ENCODE results near the gene NUDCD2. TPM values are rescaled to one million over a fixed set of nuclear protein-coding genes. Genes with fewer than 3 reads are reported as not detected.
"Not testable (repeated sequence)": the region's sequence is repeated elsewhere in the genome, so short reads cannot be mapped to it uniquely, and the experiment has no call there.

Gene NUDCD2
- total RNA-seq, 1 donor from 2014 or later = 17.9 TPM

- no peak for DNase-seq (ENCODE audit: low spot score)
- ATAC-seq = peak; percentile 86
These were observed 13.8 kb upstream of the NUDCD2 start for GRCh38 chr5:163473635-163474243.

- ATAC-seq (no peak), DNase-seq (ENCODE audit: low spot score) (no peak)
These were observed 7.8 kb upstream of the NUDCD2 start for GRCh38 chr5:163467682-163468081.

GRCh38 chr5:163463063-163463435, 3.1 kb upstream of the NUDCD2 start:
- DNase-seq (ENCODE audit: low spot score) (no peak), ATAC-seq (no peak)

GRCh38 chr5:163460562-163461171, 765 bp upstream of the NUDCD2 start, which contains the start of gene HMMR:
TSS of gene HMMR (plus strand) at chr5:163460632. CDS start at chr5:163460693, 61 bp downstream.
- no peak for DNase-seq (ENCODE audit: low spot score)
- no peak for ATAC-seq

- ATAC-seq = peak; percentile 24
- no peak for DNase-seq (ENCODE audit: low spot score)
These were observed 462 bp downstream of the NUDCD2 start for GRCh38 chr5:163459462-163459818.

GRCh38 chr5:163458778-163459385, 1.0 kb downstream of the NUDCD2 start:
- ATAC-seq (no peak), DNase-seq (ENCODE audit: low spot score) (no peak)

- DNase-seq (ENCODE audit: low spot score) = no peak
- no peak for ATAC-seq
These were observed 3.1 kb downstream of the NUDCD2 start for GRCh38 chr5:163456840-163457239.

GRCh38 chr5:163456029-163456589, 3.8 kb downstream of the NUDCD2 start:
- DNase-seq (ENCODE audit: low spot score) (no peak), ATAC-seq (no peak)

GRCh38 chr5:163455406-163455805, 4.5 kb downstream of the NUDCD2 start:
- not testable (repeated sequence) for ATAC-seq; DNase-seq (ENCODE audit: low spot score)

- DNase-seq (ENCODE audit: low spot score) (no peak), ATAC-seq (no peak)
These were observed 6.2 kb downstream of the NUDCD2 start for GRCh38 chr5:163453705-163454104.

GRCh38 chr5:163451489-163451888, 8.4 kb downstream of the NUDCD2 start:
- no peak for DNase-seq (ENCODE audit: low spot score)
- ATAC-seq = no peak

- no peak for DNase-seq (ENCODE audit: low spot score)
- ATAC-seq = no peak
These were observed 11.4 kb downstream of the NUDCD2 start for GRCh38 chr5:163448491-163448890.

- ATAC-seq (no peak), DNase-seq (ENCODE audit: low spot score) (no peak)
These were observed 12.0 kb downstream of the NUDCD2 start for GRCh38 chr5:163447875-163448274.

- ATAC-seq (no peak), DNase-seq (ENCODE audit: low spot score) (no peak)
These were observed 12.7 kb downstream of the NUDCD2 start for GRCh38 chr5:163447191-163447590.

GRCh38 chr5:163445345-163445744, 14.6 kb downstream of the NUDCD2 start:
- ATAC-seq = peak; percentile 15
- no peak for DNase-seq (ENCODE audit: low spot score)

- ATAC-seq (no peak), DNase-seq (ENCODE audit: low spot score) (no peak)
These were observed 15.4 kb downstream of the NUDCD2 start for GRCh38 chr5:163444526-163444925.

- ATAC-seq = no peak
- DNase-seq (ENCODE audit: low spot score) = no peak
These were observed 18.9 kb downstream of the NUDCD2 start for GRCh38 chr5:163440954-163441353.

- DNase-seq (ENCODE audit: low spot score) (no peak), ATAC-seq (peak; percentile 21)
These were observed 20.8 kb downstream of the NUDCD2 start for GRCh38 chr5:163439092-163439425.

GRCh38 chr5:163437309-163438182, 22.4 kb downstream of the NUDCD2 start, which contains the start of gene CCNG1:
TSS of gene CCNG1 (plus strand) at chr5:163437595. CDS start at chr5:163439257, 1,662 bp downstream.
- peak; percentile 98 for DNase-seq (ENCODE audit: low spot score)
- peak; percentile 85 for ATAC-seq

- ATAC-seq (no peak), DNase-seq (ENCODE audit: low spot score) (no peak)
These were observed 22.9 kb downstream of the NUDCD2 start for GRCh38 chr5:163437011-163437308.

- no peak for ATAC-seq
- DNase-seq (ENCODE audit: low spot score) = no peak
These were observed 23.4 kb downstream of the NUDCD2 start for GRCh38 chr5:163436515-163436914.

All from left lobe of liver (tissue), 2 donors.